ENCODE results near the gene PHYHD1. TPM values are rescaled to one million over a fixed set of nuclear protein-coding genes. Genes with fewer than 3 reads are reported as not detected.

Gene PHYHD1
- polyA plus RNA-seq, 1 experiment, result 9.3 TPM

GRCh38 chr9:128884164-128884563, 36.6 kb upstream of the PHYHD1 start:
- Histone ChIP-seq H3K27me3 (ENCODE audit: control insufficient read depth, insufficient read depth, low read length) (no peaks in the 10 kb centered on the region), H3K4me3 (ENCODE audit: low read depth, low read length) (peak overlapping the region; percentile 13; the same call in 1 of the 2 replicates), H3K27ac (ENCODE audit: low read depth, low read length) (peak overlapping the region; percentile 31), H3K9me3 (ENCODE audit: control insufficient read depth, insufficient read depth, low read length) (no peaks in the 10 kb centered on the region)
- DNase-seq (ENCODE audit: low read depth, low spot score), result no peak
- POLR2A ChIA-PET, result interaction anchor here (0.6 kb wide), 1 partner anchor 449 kb away, joined by 3 read pairs; no protein-coding TSS in a partner anchor
- CTCF ChIA-PET, result no interaction called here
- TF ChIP-seq, protein P1, sequence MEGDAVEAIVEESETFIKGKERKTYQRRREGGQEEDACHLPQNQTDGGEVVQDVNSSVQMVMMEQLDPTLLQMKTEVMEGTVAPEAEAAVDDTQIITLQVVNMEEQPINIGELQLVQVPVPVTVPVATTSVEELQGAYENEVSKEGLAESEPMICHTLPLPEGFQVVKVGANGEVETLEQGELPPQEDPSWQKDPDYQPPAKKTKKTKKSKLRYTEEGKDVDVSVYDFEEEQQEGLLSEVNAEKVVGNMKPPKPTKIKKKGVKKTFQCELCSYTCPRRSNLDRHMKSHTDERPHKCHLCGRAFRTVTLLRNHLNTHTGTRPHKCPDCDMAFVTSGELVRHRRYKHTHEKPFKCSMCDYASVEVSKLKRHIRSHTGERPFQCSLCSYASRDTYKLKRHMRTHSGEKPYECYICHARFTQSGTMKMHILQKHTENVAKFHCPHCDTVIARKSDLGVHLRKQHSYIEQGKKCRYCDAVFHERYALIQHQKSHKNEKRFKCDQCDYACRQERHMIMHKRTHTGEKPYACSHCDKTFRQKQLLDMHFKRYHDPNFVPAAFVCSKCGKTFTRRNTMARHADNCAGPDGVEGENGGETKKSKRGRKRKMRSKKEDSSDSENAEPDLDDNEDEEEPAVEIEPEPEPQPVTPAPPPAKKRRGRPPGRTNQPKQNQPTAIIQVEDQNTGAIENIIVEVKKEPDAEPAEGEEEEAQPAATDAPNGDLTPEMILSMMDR (IDR thresholded peaks at IDR 0.05; ENCODE audit: low read depth, low read length), result no peak

GRCh38 chr9:128885376-128885775, 35.4 kb upstream of the PHYHD1 start:
- POLR2A ChIA-PET, result interaction anchor here (0.5 kb wide), 1 partner anchor 113 kb away, joined by 4 read pairs; no protein-coding TSS in a partner anchor

GRCh38 chr9:128885798-128886197, 35.0 kb upstream of the PHYHD1 start:
- no peak for DNase-seq (ENCODE audit: low read depth, low spot score)
- ChIA-PET CTCF (no interaction called here), POLR2A (no interaction called here)
- Histone ChIP-seq H3K9me3 (ENCODE audit: control insufficient read depth, insufficient read depth, low read length) (no peaks in the 10 kb centered on the region), H3K27ac (ENCODE audit: low read depth, low read length) (no peak overlapping the region), H3K27me3 (ENCODE audit: control insufficient read depth, insufficient read depth, low read length) (no peaks in the 10 kb centered on the region), H3K4me3 (ENCODE audit: low read depth, low read length) (no peak overlapping the region)
- TF ChIP-seq, protein P1 (IDR thresholded peaks at IDR 0.05; ENCODE audit: low read depth, low read length), result no peak

More at GRCh38 chr9:128885376-128885775, 35.4 kb upstream of the PHYHD1 start:
- H3K27ac ChIP-seq (ENCODE audit: low read depth, low read length), result no peak overlapping the region
- H3K9me3 ChIP-seq (ENCODE audit: control insufficient read depth, insufficient read depth, low read length), result no peaks in the 10 kb centered on the region
- TF ChIP-seq, protein P1 (IDR thresholded peaks at IDR 0.05; ENCODE audit: low read depth, low read length), result no peak
- CTCF ChIA-PET, result no interaction called here
- no peak for DNase-seq (ENCODE audit: low read depth, low spot score)
- no peak overlapping the region for H3K4me3 ChIP-seq (ENCODE audit: low read depth, low read length)
- H3K27me3 ChIP-seq (ENCODE audit: control insufficient read depth, insufficient read depth, low read length), result no peaks in the 10 kb centered on the region

DNA sequence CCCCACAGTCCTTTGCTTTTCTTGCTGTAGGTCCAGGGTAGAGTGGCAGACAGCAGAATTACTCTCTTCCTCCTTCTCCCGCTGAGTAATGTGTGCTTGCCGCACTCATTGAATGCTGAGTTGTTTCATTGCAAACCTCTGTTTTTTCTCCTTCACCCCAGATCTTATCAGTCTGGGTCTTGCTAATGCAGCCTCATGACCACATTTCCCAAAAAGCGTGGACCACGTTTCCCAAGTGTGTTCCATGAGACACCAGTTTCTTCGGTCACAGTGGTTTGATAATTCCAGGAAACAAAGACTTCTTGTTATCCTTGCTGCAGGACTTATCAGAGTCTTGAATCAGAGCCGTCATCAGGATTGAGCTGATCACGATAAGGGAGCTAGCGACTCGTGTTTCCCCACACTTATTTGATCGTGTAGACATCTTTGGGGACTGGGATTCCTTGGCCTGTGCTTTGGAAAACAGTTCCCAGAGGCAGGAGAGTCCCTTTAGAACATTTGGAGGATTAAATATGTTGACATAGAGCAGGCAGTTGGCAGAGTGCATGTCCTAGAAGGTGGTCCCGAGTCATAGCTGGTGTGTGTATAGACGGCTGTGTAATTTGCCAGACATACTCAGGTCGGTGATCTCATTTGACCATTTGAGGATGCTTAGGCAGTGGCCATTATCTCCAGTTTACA, 34.4 kb upstream of the PHYHD1 start:
- ChIA-PET POLR2A (no interaction called here), CTCF (no interaction called here)
- Histone ChIP-seq H3K27me3 (ENCODE audit: control insufficient read depth, insufficient read depth, low read length) (no peaks in the 10 kb centered on the region), H3K27ac (ENCODE audit: low read depth, low read length) (peak overlapping the region; percentile 31), H3K9me3 (ENCODE audit: control insufficient read depth, insufficient read depth, low read length) (no peaks in the 10 kb centered on the region), H3K4me3 (ENCODE audit: low read depth, low read length) (no peak overlapping the region)
- no peak for DNase-seq (ENCODE audit: low read depth, low spot score)
- TF ChIP-seq, protein P1 (IDR thresholded peaks at IDR 0.05; ENCODE audit: low read depth, low read length), result no peak

DNA sequence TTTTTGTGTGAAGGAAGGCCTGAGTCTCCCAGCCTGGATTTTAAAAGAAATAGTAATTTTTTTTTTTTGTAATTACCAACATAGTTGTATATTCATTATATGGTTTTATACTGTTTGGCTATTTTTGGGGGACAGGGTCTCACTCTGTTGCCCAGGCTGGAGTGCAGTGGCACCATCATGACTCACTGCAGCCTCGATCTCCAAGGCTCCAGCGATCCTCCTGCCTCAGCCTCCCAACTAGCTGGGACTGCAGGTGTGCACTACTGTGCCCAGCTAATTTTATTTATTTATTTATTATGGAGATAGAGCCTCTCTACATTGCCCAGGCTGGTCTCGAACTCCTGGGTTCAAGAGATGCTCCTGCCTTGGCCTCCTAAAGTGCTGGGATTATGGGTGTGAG, 33.7 kb upstream of the PHYHD1 start:
- Histone ChIP-seq H3K9me3 (ENCODE audit: control insufficient read depth, insufficient read depth, low read length) (no peaks in the 10 kb centered on the region; the same call in 1 of the 2 replicates), H3K4me3 (ENCODE audit: low read depth, low read length) (no peak overlapping the region), H3K27ac (ENCODE audit: low read depth, low read length) (no peak overlapping the region), H3K27me3 (ENCODE audit: control insufficient read depth, insufficient read depth, low read length) (no peaks in the 10 kb centered on the region)
- TF ChIP-seq, protein P1 (IDR thresholded peaks at IDR 0.05; ENCODE audit: low read depth, low read length), result no peak
- DNase-seq (ENCODE audit: low read depth, low spot score), result no peak
- POLR2A ChIA-PET, result no interaction called here
- CTCF ChIA-PET, result no interaction called here
